Lung (tissue), 12 donors: ENCODE data around the gene ZDHHC7. TPM values are rescaled to one million over a fixed set of nuclear protein-coding genes. Genes with fewer than 3 reads are reported as not detected.

ENCODE experiments used
- ATAC-seq: fragments of 200-7000 bp; cut with Tn5 transposase; one replicate; pipeline ENCODE4 v1.9.1; 2020; ENCODE audit warnings: moderate number of reproducible peaks; ENCODE audit not compliant: insufficient read depth, low FRiP score
- DNase-seq, 3 donors: peaks; one replicate each; pipeline ENCODE4 v3.0.0-alpha.2; 2013 to 2017
- H3K27ac ChIP-seq, 2 donors: one replicate each; pipeline ENCODE4 v1.5.1; 2013; ENCODE audit warnings: mild to moderate bottlenecking in 2 of 2, moderate library complexity in 2 of 2, control low read depth in 1 of 2, inconsistent platforms in 1 of 2, low read depth in 1 of 2, low read length in 1 of 2
- H3K27me3 ChIP-seq, 3 donors: one replicate each; pipeline ENCODE4 v1.5.1; 2013; ENCODE audit warnings: low read length in 2 of 3; ENCODE audit not compliant: control insufficient read depth in 3 of 3, insufficient read depth in 3 of 3
- H3K36me3 ChIP-seq, 4 donors: one replicate each; pipeline ENCODE4 v1.5.1; 2013; ENCODE audit warnings: low read length in 4 of 4, mild to moderate bottlenecking in 1 of 4, moderate library complexity in 1 of 4; ENCODE audit not compliant: control insufficient read depth in 4 of 4, insufficient read depth in 4 of 4
- H3K4me1 ChIP-seq, 5 donors: one replicate each; pipeline ENCODE4 v1.5.1; 2013; ENCODE audit warnings: low read length in 5 of 5, mild to moderate bottlenecking in 2 of 5, moderate library complexity in 1 of 5; ENCODE audit not compliant: control insufficient read depth in 5 of 5, insufficient read depth in 5 of 5
- H3K4me3 ChIP-seq: one replicate; pipeline ENCODE4 v1.5.1; 2013; ENCODE audit warnings: mild to moderate bottlenecking, control low read depth, moderate library complexity
- H3K9ac ChIP-seq, 2 donors: one replicate each; pipeline ENCODE4 v1.5.1; 2013; ENCODE audit warnings: low read length in 2 of 2, control low read depth in 1 of 2; ENCODE audit not compliant: insufficient read depth in 1 of 2
- H3K9me3 ChIP-seq, 4 donors: one replicate each; pipeline ENCODE4 v1.5.1; 2013; ENCODE audit warnings: low read length in 3 of 4, mild to moderate bottlenecking in 1 of 4, moderate library complexity in 1 of 4; ENCODE audit not compliant: control insufficient read depth in 4 of 4, insufficient read depth in 3 of 4
- CTCF ChIP-seq: IDR thresholded peaks from 2 replicates; pipeline ENCODE4 v1.5.1; 2012; ENCODE audit warnings: mild to moderate bottlenecking; ENCODE audit errors: control extremely low read depth, extremely low read depth
- WGBS, 2 donors: extraction: QIAGEN DNeasy Blood & Tissue Kit; methylation state at CpG; one replicate each; pipeline ENCODE4 v1.1.7; 2013; 5-methylcytosine and 5-hydroxymethylcytosine counted together
- polyA plus RNA-seq, 2 donors: library from polyadenylated mRNA; stranded (reverse); fragments of 200-250 nt; gene quantifications; one replicate each; pipeline ENCODE4 v1.2.1, GENCODE V29; 2013
- total RNA-seq, 2 donors: library from RNA; depleted of rRNA in 1 of 2; stranded (reverse); fragments of >200 nt in 1 of 2; gene quantifications; one replicate each; pipeline ENCODE4 v1.2.1, GENCODE V29; 2014 to 2021
- donor health status: control.
- donor health status: control.
- donor health status: Bipolar disorder and iron deficiency.
- donor health status: healthy.
- donor health status: DM: yes; HTN: yes; CAD: no.

The ZDHHC7 gene
- total and polyA plus RNA-seq, 4 donors: 23.6 to 61.1 (median 45.4) TPM

- Histone ChIP-seq H3K36me3 (no peaks in the 10 kb centered on the region), H3K27me3 (no peaks in the 10 kb centered on the region), H3K9ac (no peak overlapping the region), H3K9me3 (no peaks in the 10 kb centered on the region), H3K4me1 (peaks cover 0 to 28% (median 17%) of the 10 kb centered on the region in 5 donors), H3K4me3 (no peak overlapping the region), H3K27ac (peak overlapping the region in 1 of 2 donors; percentile 41)
- TF ChIP-seq CTCF: no peak
- ATAC-seq (peak; percentile 41), DNase-seq (no peak)
- 70 to 78% methylated on average over 11 of the region's 11 CpGs for WGBS, 2 donors
Observed at GRCh38 chr16:85047867-85048455, 36.6 kb upstream of the ZDHHC7 start.

- no peak for TF ChIP-seq CTCF
- Histone ChIP-seq H3K9me3 (no peaks in the 10 kb centered on the region), H3K4me1 (peaks cover 0 to 36% (median 19%) of the 10 kb centered on the region in 5 donors), H3K4me3 (no peak overlapping the region), H3K9ac (peak overlapping the region in 1 of 2 donors; percentile 7), H3K27ac (peak overlapping the region in 1 of 2 donors; percentile 56), H3K27me3 (no peaks in the 10 kb centered on the region), H3K36me3 (no peaks in the 10 kb centered on the region)
- ATAC-seq: peak; percentile 70
- WGBS, 2 donors: 63 to 69% methylated on average over 20 of the region's 20 CpGs
- DNase-seq: peak in 2 of 3 donors; percentile 62 to 69
Observed at GRCh38 chr16:85046931-85047866, 35.9 kb upstream of the ZDHHC7 start.

GRCh38 chr16:85046472-85046916 lies 35.2 kb upstream of the ZDHHC7 start:
- Histone ChIP-seq H3K4me1 (peaks cover 0 to 39% (median 22%) of the 10 kb centered on the region in 5 donors), H3K36me3 (no peaks in the 10 kb centered on the region), H3K4me3 (no peak overlapping the region), H3K9me3 (no peaks in the 10 kb centered on the region), H3K27me3 (no peaks in the 10 kb centered on the region), H3K27ac (peak overlapping the region in 1 of 2 donors; percentile 56), H3K9ac (no peak overlapping the region)
- TF ChIP-seq CTCF: no peak
- WGBS, 2 donors: 71 to 77% methylated on average over 8 of the region's 8 CpGs
- ATAC-seq (no peak), DNase-seq (no peak)
